ENCODE results near the gene CLCN6. TPM values are rescaled to one million over a fixed set of nuclear protein-coding genes. Genes with fewer than 3 reads are reported as not detected.

CLCN6 gene
- polyA plus RNA-seq, 4 donors: 9.2 to 20.9 (median 12.1) TPM

Other genes with a start within 250 kb of the CLCN6 start
- gene FBXO2, start 151.8 kb upstream of the CLCN6 start, polyA plus RNA-seq: 100 to 1,000 TPM in 1 of 4 donors, 10 to 100 TPM in 2, 1 to 10 TPM in 1; 5.7 to 128 (median 45.3) TPM
- gene FBXO44, start 151.3 kb upstream of the CLCN6 start, polyA plus RNA-seq: 10 to 100 TPM; 11.0 to 32.4 (median 27.8) TPM
- gene FBXO6, start 142.0 kb upstream of the CLCN6 start, polyA plus RNA-seq: 10 to 100 TPM; 10.2 to 41.6 (median 27.2) TPM
- 10 to 100 TPM; 17.2 to 34.6 (median 27.6) TPM for gene MAD2L2, start 125.0 kb upstream of the CLCN6 start, polyA plus RNA-seq
- under 1 TPM in 2 of 4 donors, not detected in 2; 0.07 to 0.15 TPM for gene DRAXIN, start 114.5 kb upstream of the CLCN6 start, polyA plus RNA-seq
- gene AGTRAP, start 70.1 kb upstream of the CLCN6 start, polyA plus RNA-seq: 10 to 100 TPM in 2 of 4 donors, 1 to 10 TPM in 2; 5.6 to 54.9 (median 19.2) TPM
- 1 to 10 TPM in 3 of 4 donors, under 1 TPM in 1; 0.10 to 2.4 (median 1.4) TPM for gene C1orf167, start 44.0 kb upstream of the CLCN6 start, polyA plus RNA-seq
- 10 to 100 TPM; 11.2 to 20.1 (median 15.4) TPM for gene MTHFR, start 227 bp upstream of the CLCN6 start, polyA plus RNA-seq
- gene NPPA, start 41.6 kb downstream of the CLCN6 start, polyA plus RNA-seq: 10 to 100 TPM in 1 of 4 donors, 1 to 10 TPM in 1, under 1 TPM in 1, not detected in 1; 0.68 to 22.4 (median 1.4) TPM
- 100 to 1,000 TPM in 1 of 4 donors, 10 to 100 TPM in 1, under 1 TPM in 1, not detected in 1; 0.39 to 145 (median 19.7) TPM for gene NPPB, start 52.8 kb downstream of the CLCN6 start, polyA plus RNA-seq
- 100 to 1,000 TPM in 1 of 4 donors, 10 to 100 TPM in 3; 76.5 to 109 (median 77.4) TPM for gene KIAA2013, start 120.2 kb downstream of the CLCN6 start, polyA plus RNA-seq
- 10 to 100 TPM; 26.7 to 74.4 (median 43.2) TPM for gene PLOD1, start 128.5 kb downstream of the CLCN6 start, polyA plus RNA-seq
- gene MFN2, start 174.3 kb downstream of the CLCN6 start, polyA plus RNA-seq: 10 to 100 TPM; 60.3 to 87.0 (median 78.9) TPM
- gene MIIP, start 213.3 kb downstream of the CLCN6 start, polyA plus RNA-seq: 10 to 100 TPM; 23.7 to 65.7 (median 39.1) TPM

All from small intestine (tissue), 4 donors.